ENCODE results near the gene SVEP1.

The SVEP1 gene

DNA sequence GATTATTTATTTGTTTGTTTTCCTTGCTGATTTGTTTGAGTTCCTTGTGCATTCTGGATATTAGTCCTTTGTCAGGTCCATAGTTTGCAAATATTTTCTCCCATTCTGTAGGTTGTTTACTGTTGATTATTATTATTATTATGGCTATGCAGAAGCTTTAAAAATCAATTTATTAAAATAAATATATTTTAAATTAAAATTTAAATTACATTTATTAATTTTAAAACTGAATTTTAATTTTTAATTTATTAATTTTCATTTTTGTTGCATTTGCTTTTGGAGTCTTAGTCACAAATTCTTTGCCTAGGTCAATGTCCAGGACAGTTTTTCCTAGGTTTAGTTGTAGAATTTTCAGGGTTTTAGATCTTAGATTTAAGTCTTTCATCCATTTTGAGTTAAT, 50.9 kb downstream of the SVEP1 start:
- in situ Hi-C loops (cut with HindIII; ENCODE audit: low sequenced_read_pairs): no loop called here

- in situ Hi-C loops (cut with HindIII; ENCODE audit: low sequenced_read_pairs): no loop called here
These were observed 53.1 kb downstream of the SVEP1 start for GRCh38 chr9:110526426-110526825.

GRCh38 chr9:110521206-110521605, 58.3 kb downstream of the SVEP1 start:
- in situ Hi-C loops (cut with HindIII; ENCODE audit: low sequenced_read_pairs): no loop called here

- in situ Hi-C loops (cut with HindIII; ENCODE audit: low sequenced_read_pairs): no loop called here
These were observed 59.3 kb downstream of the SVEP1 start for GRCh38 chr9:110520120-110520701.

DNA sequence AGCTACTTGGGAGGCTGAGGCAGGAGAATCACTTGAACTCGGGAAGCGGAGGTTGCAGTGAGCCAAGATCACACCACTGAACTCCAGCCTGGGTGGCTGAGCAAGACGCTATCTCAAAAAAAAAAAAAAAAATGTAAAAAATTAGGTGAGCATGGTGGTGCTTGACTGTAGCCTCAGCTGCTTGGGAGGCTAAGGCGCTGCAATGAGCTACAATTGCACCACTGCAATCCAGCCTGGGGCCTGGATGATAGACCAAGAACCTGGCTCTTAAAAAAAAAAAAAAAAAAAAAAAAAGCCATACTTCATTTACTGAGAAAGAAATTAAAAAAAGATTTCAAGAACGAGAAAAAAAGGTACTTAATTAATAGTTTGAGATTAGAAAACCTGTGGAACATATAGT, 62.1 kb downstream of the SVEP1 start:
- in situ Hi-C loops (cut with HindIII; ENCODE audit: low sequenced_read_pairs): no loop called here

- in situ Hi-C loops (cut with HindIII; ENCODE audit: low sequenced_read_pairs): no loop called here
These were observed 64.6 kb downstream of the SVEP1 start for GRCh38 chr9:110514897-110515296.

DNA sequence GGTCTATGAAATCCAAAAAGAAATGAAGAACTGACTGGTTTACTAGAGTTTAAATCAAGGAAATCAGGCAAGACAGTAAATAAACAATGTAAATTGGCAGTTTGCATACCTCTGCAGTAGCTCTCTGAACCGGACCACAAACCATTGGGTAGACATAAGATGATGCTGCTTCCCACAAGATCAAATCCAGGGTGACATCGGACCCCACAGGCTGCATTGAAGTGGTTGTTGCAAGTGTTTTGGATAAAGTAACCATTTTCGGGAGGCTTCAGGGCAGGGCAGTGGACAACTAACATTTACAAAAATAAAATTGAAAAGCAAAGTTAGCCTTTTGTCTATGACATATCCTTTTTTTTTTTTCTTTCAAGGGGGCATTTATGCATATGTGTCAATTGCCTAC, 66.7 kb downstream of the SVEP1 start:
- in situ Hi-C loops (cut with HindIII; ENCODE audit: low sequenced_read_pairs): no loop called here

- in situ Hi-C loops (cut with HindIII; ENCODE audit: low sequenced_read_pairs): no loop called here
These were observed 69.7 kb downstream of the SVEP1 start for GRCh38 chr9:110509792-110510191.

GRCh38 chr9:110502842-110503241, 76.7 kb downstream of the SVEP1 start:
- in situ Hi-C loops (cut with HindIII; ENCODE audit: low sequenced_read_pairs): no loop called here

DNA sequence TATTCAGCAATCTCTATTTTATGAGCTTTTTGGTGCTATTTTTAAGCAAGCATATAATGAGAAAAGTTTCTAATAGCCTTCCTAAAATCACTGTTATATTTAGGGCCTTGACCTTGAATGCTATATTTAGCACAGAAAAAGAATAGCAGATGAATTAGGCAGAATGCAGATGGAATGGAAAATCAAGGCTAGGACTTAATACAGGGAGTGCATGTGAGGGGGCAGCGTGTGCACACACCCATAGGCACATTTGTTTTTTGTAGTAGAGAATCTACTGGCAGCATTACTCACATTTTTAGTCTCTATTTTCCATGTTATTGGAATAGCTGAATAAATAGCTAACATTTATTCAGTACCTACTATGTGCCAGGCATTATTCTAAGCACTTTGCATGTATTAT, 79.9 kb downstream of the SVEP1 start:
- in situ Hi-C loops (cut with HindIII; ENCODE audit: low sequenced_read_pairs): no loop called here

- in situ Hi-C loops (cut with HindIII; ENCODE audit: low sequenced_read_pairs): no loop called here
These were observed 92.3 kb downstream of the SVEP1 start for GRCh38 chr9:110487196-110487595.

DNA sequence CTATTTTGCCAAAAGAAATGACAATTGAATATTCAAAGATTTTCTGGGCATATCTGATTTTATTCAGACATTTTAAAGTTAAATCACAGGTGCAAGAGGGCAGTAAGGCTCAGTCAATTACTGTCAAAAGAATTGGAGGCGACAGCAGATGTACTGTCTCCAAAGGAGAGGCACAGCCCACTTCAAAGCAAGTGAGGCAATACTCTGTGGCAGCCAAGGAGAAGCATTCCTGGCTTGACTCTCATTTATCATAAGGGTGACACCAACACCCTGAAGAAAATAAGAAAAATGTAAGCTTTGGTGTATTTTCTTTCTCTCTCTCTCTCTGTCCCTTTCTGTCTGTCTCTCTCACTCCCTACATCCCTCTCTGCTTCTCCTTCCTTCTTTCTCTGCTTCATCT, 93.3 kb downstream of the SVEP1 start:
- in situ Hi-C loops (cut with HindIII; ENCODE audit: low sequenced_read_pairs): no loop called here

DNA sequence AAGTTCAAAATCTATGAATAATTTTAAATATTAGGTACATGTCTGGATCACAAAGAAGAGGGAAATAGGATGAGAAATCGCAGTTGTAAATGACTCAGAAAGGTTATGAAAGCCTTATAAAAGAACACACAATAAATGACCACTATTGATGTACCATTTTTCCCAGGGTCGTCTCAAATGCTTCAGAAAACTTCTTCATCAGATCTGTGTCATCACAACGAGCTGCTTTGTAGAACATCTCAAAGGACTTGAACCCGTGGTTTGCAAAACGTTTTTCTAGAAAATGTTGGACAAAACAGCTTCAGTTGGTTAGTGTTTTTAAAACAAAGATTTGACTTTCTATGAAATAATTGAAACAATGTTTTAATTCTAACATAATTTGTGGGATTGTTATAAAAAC, 100.1 kb downstream of the SVEP1 start:
- in situ Hi-C loops (cut with HindIII; ENCODE audit: low sequenced_read_pairs): no loop called here

DNA sequence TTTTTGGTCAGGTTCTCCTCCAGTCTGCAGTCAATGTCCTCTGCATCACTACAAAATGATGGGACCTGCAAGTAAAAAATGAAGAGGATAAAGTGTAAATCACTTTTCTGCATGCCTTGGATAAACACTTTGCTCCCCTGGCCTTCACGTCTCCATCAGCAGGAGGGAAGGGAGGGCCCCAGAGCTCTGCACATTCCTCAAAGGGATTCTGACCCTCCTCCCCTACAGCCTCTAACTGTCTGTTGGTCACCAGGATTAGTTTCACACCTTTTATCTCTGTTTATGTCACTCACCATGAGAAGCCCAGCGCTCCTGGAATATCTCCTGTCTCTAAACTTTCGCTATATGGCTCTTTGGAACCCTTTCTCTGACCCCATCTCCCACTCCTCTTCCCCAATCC, 103.3 kb downstream of the SVEP1 start:
- in situ Hi-C loops (cut with HindIII; ENCODE audit: low sequenced_read_pairs): no loop called here

DNA sequence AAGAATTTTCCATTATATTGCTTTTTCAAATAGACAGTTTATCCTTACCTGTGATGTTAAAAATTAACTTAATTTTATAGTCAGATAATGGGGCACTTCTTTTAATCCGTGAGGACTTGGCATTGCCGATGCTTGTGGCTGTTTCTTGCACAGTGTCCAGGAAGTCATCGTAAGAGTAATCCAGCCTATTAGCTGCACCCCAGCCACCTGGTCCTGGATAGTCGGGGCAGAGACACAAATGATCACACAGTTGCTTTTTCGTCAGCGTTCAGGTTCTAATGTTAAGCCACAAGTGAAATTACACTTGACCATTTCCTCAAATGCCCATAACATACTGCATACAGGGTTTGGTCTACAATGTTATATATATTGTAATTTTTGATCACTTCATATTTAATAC, 107.4 kb downstream of the SVEP1 start:
- in situ Hi-C loops (cut with HindIII; ENCODE audit: low sequenced_read_pairs): no loop called here

- in situ Hi-C loops (cut with HindIII; ENCODE audit: low sequenced_read_pairs): no loop called here
These were observed 110.6 kb downstream of the SVEP1 start for GRCh38 chr9:110468950-110469349.

DNA sequence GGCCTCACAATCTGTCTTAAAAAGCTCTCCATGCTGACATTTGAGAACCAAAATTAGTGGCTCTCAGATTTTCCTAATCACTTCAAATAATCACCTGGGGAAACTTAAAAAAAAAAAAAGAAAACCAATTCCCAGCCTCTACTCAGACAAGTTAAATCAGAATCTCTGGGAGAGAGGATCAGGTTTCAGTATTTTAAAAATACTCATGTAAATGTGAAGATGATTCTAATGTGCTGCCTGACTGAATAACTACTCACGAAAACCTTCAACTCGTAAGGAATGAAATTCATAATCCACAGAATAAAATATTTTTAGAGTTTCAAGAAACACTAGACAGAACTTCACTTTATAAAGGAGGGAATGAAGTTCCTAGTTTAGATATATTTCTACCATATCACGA, 114.4 kb downstream of the SVEP1 start:
- in situ Hi-C loops (cut with HindIII; ENCODE audit: low sequenced_read_pairs): no loop called here

- in situ Hi-C loops (cut with HindIII; ENCODE audit: low sequenced_read_pairs): no loop called here
These were observed 115.2 kb downstream of the SVEP1 start for GRCh38 chr9:110464321-110464720.

GRCh38 chr9:110463499-110463898, 116.0 kb downstream of the SVEP1 start:
- in situ Hi-C loops (cut with HindIII; ENCODE audit: low sequenced_read_pairs): no loop called here

- in situ Hi-C loops (cut with HindIII; ENCODE audit: low sequenced_read_pairs): no loop called here
These were observed 122.3 kb downstream of the SVEP1 start for GRCh38 chr9:110457245-110457644.

DNA sequence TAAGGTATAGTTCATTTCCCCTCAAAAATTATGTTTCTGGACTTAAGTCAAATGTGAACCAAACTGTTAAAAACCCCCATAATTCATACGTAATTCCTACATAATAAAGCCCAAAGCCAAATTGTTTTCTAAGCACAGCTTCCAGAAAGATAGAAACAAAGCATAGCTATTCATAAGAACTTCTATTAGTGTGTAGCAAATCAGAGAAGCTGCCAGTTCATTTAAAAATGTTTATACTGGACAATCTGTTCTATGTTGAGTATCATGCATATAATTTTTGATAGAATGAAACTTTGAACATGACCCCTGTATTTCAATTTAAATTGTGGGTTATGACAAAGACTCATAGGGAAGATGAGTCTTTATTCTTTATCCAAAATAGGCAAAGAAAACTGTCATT, 122.9 kb downstream of the SVEP1 start:
- in situ Hi-C loops (cut with HindIII; ENCODE audit: low sequenced_read_pairs): no loop called here

DNA sequence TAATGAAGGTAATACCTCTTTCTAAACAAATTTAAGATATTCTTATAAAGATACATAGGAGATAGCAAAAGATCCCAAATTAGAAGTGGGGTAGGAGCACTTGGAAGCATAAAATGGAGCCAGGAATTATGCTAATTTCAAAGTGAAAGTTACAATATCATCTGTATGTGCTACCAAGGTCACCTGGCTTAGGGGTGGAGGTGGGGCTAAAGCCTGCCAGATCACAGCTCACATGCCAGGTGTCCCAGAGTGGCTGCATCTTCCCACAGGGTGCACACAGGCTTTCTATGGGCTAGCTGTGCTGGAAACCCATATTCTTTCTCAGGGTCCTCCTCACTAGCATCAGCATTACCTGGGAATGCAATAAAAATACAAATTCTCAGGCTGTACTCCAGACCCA, 123.7 kb downstream of the SVEP1 start:
- in situ Hi-C loops (cut with HindIII; ENCODE audit: low sequenced_read_pairs): no loop called here

GRCh38 chr9:110452227-110452801, 127.2 kb downstream of the SVEP1 start:
- in situ Hi-C loops (cut with HindIII; ENCODE audit: low sequenced_read_pairs): no loop called here

Data from DLD1 (cell line).